ENCODE measurements around the gene FAM168A. TPM values are rescaled to one million over a fixed set of nuclear protein-coding genes. Genes with fewer than 3 reads are reported as not detected.

Gene FAM168A
- polyA plus RNA-seq, 1 donor (not counting 4 experiments of a cell fraction or from before 2014, with no cell fraction given), result 11.8 TPM

GRCh38 chr11:73555615-73556014 lies 42.3 kb downstream of the FAM168A start:
- H3K9ac ChIP-seq (ENCODE audit: control insufficient read depth, extremely low read depth, insufficient read depth, low read length), result no peak overlapping the region
- H4K20me1 ChIP-seq (ENCODE audit: control insufficient read depth, extremely low read depth, insufficient read depth, low read length), result no peaks in the 10 kb centered on the region

GRCh38 chr11:73554671-73555320 lies 43.1 kb downstream of the FAM168A start:
- FAIRE-seq, result peak; percentile 41
- no peaks in the 10 kb centered on the region for H4K20me1 ChIP-seq (ENCODE audit: control insufficient read depth, extremely low read depth, insufficient read depth, low read length)
- H3K79me2 ChIP-seq (ENCODE audit: control insufficient read depth, insufficient read depth, low read length), result no peaks in the 10 kb centered on the region

More at GRCh38 chr11:73555615-73556014, 42.3 kb downstream of the FAM168A start:
- H3K4me1 ChIP-seq (ENCODE audit: control insufficient read depth, extremely low read depth, insufficient read depth, low read length), result no peaks in the 10 kb centered on the region
- H3K36me3 ChIP-seq (ENCODE audit: control insufficient read depth in 2 of 2, extremely low read depth in 1 of 2, insufficient read depth in 2 of 2, low read length in 2 of 2), result no peaks in the 10 kb centered on the region
- dilution Hi-C loops (cut with MboI; ENCODE audit: extremely low pct_ligation_motif_present, low sequenced_read_pairs), result no loop called here
- no peaks in the 10 kb centered on the region for H3K9me3 ChIP-seq (ENCODE audit: control insufficient read depth, low read depth, low read length)
- no peak for FAIRE-seq
- H3K27me3 ChIP-seq (ENCODE audit: control insufficient read depth, extremely low read depth, insufficient read depth, low read length), result no peaks in the 10 kb centered on the region
- no peak overlapping the region for H3K4me3 ChIP-seq (ENCODE audit: control insufficient read depth in 2 of 3, extremely low read depth in 1 of 3, insufficient read depth in 2 of 3, low read depth in 1 of 3, low read length in 3 of 3)
- H3K79me2 ChIP-seq (ENCODE audit: control insufficient read depth, insufficient read depth, low read length), result no peaks in the 10 kb centered on the region
- no peak overlapping the region for H3K27ac ChIP-seq (ENCODE audit: control insufficient read depth, insufficient read depth, low read length)
- no peak overlapping the region for H3K4me2 ChIP-seq (ENCODE audit: control insufficient read depth, extremely low read depth, insufficient read depth, low read depth, low read length)
- no peak for TF ChIP-seq CTCF (optimal IDR thresholded peaks at IDR 0.05 in 1 of 3, IDR thresholded peaks at IDR 0.05 in 1 of 3, conservative IDR thresholded peaks at IDR 0.05 in 1 of 3; ENCODE audit: extremely low read depth in 1 of 3, insufficient read depth in 2 of 3, low read length in 3 of 3)
- TF ChIP-seq EZH2 (IDR thresholded peaks at IDR 0.05; ENCODE audit: low read length), result no peak
- no peak for DNase-seq (ENCODE audit: low read depth, low spot score)
- no peaks in the 10 kb centered on the region for H3K9me1 ChIP-seq (ENCODE audit: control insufficient read depth, extremely low read depth, insufficient read depth, low read length)
- H2AFZ ChIP-seq (ENCODE audit: control insufficient read depth, low read length), result no peak overlapping the region

More at GRCh38 chr11:73554671-73555320, 43.1 kb downstream of the FAM168A start:
- Histone ChIP-seq H3K4me2 (ENCODE audit: control insufficient read depth, extremely low read depth, insufficient read depth, low read depth, low read length) (no peak overlapping the region), H3K4me1 (ENCODE audit: control insufficient read depth, extremely low read depth, insufficient read depth, low read length) (no peaks in the 10 kb centered on the region), H3K4me3 (ENCODE audit: control insufficient read depth in 2 of 3, extremely low read depth in 1 of 3, insufficient read depth in 2 of 3, low read depth in 1 of 3, low read length in 3 of 3) (no peak overlapping the region), H3K36me3 (ENCODE audit: control insufficient read depth in 2 of 2, extremely low read depth in 1 of 2, insufficient read depth in 2 of 2, low read length in 2 of 2) (no peaks in the 10 kb centered on the region), H3K27ac (ENCODE audit: control insufficient read depth, insufficient read depth, low read length) (no peak overlapping the region), H3K9me1 (ENCODE audit: control insufficient read depth, extremely low read depth, insufficient read depth, low read length) (no peaks in the 10 kb centered on the region), H3K9ac (ENCODE audit: control insufficient read depth, extremely low read depth, insufficient read depth, low read length) (no peak overlapping the region), H3K27me3 (ENCODE audit: control insufficient read depth, extremely low read depth, insufficient read depth, low read length) (no peaks in the 10 kb centered on the region), H2AFZ (ENCODE audit: control insufficient read depth, low read length) (no peak overlapping the region), H3K9me3 (ENCODE audit: control insufficient read depth, low read depth, low read length) (no peaks in the 10 kb centered on the region)
- TF ChIP-seq EZH2 (IDR thresholded peaks at IDR 0.05; ENCODE audit: low read length) (no peak), CTCF (optimal IDR thresholded peaks at IDR 0.05 in 1 of 3, IDR thresholded peaks at IDR 0.05 in 1 of 3, conservative IDR thresholded peaks at IDR 0.05 in 1 of 3; ENCODE audit: extremely low read depth in 1 of 3, insufficient read depth in 2 of 3, low read length in 3 of 3) (no peak)
- no peak for DNase-seq (ENCODE audit: low read depth, low spot score)
- dilution Hi-C loops (cut with MboI; ENCODE audit: extremely low pct_ligation_motif_present, low sequenced_read_pairs), result no loop called here

Measured in keratinocyte (primary cell).